Embryonic facial prominence (tissue), 1 donor: ENCODE results near the gene MEF2D.

Experiments used
- DNase-seq: peaks from one replicate; pipeline ENCODE4 v3.0.0-alpha.2; 2016; ENCODE audit errors: extremely low spot score

The MEF2D gene

DNA sequence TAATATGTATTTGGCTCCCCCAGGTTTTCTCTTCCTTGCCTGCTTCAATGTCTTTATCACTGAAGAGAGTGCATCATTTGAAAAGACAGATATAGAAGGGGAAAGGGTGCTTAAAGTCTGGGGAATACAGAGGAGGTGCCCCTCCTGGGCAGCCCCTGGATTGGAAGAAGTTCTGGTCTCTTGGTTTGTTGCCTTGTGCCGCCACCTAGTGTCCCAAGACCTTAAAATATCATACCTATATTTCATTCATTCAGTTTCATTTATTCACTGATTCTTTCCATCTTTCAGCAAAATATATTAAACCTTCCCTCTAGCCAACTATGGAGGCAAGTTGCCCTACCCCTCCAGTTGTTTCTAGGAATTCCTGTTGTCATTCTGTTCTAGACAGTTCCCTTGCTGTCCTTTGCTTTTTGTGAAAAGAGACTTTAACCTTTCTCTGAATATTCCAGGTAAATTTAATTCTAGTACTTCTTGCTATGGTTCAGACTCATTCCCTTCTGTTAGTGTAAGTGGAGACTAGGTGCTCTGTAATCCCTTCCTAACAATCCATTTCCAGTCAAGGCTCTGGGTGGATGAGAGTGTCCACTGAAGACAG is 56.1 kb downstream of the MEF2D start:
- no peak for DNase-seq

DNA sequence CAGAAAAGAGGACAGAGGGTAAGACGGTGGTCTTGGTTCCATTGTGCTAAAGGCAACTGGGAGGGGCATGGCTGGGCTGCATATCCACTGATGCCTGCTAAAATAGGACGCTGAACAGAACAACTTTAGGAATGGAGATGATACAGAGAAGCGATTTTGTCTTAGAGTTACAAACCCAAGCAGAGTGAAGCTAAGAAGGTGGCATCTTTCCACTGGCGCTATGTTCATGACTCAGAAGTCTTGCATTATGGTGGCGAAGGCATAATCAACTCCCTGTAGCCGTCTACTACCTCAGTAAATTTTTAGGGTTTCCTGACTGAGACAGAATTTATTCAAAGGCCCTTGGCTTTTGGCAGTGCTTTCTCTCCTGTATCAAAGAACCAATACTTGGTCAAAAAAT is 57.3 kb downstream of the MEF2D start:
- DNase-seq = no peak

DNA sequence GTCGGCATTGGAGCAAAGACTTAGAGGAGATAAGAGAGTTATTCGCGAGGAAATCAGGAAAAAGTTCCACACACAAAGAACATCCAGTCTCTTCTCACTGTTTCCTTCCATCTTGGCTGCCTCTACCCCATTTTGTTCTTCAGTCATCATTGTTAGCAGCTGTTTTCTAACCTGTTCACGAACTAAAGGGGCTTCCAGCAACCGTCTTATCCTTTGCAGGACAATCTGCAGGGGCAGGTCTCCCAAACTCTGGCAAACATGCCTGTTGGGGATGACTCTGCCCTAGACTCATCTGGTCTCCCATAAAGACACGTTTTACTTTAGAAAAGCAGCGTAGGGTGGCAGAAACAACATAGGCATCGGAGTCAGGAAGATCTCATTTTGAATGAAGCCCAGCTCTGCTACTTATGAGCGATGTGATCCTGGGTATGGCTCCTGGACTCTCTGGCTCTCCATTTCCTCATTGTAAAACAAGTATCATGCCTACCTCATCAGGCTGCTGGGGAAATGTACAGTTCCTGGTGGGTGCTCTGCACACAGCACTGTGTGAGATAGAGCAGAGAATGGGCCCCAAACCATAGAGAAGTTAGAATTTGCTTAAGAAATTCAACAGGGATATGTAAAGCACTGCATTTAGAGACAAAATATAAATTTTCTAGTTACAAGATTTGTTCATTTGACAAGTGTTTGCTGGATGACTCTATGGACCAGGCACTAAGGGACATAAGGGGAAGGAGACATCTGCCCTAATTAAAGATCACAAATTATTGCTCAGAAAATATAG is 59.7 kb downstream of the MEF2D start:
- no peak for DNase-seq

DNA sequence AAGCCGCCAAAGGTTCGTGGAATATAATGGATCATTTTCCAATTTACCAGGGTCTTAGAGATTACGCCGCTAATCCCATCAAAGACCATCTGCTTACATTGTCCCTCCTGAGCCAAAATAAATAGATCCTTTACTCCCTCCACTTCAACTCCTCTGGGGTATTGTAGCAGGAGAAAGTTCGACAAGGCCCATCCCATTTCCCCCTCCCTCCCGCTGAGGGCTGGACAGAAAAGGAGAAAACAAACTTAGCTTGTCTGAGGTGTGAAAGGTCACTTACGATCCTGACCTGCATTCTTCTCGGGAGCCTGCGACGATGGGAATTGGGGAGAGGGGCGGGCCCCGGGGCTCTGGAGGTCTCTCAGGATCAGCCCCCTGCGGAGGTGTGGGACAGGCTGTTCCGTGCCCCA is 60.8 kb downstream of the MEF2D start:
- DNase-seq = no peak

DNA sequence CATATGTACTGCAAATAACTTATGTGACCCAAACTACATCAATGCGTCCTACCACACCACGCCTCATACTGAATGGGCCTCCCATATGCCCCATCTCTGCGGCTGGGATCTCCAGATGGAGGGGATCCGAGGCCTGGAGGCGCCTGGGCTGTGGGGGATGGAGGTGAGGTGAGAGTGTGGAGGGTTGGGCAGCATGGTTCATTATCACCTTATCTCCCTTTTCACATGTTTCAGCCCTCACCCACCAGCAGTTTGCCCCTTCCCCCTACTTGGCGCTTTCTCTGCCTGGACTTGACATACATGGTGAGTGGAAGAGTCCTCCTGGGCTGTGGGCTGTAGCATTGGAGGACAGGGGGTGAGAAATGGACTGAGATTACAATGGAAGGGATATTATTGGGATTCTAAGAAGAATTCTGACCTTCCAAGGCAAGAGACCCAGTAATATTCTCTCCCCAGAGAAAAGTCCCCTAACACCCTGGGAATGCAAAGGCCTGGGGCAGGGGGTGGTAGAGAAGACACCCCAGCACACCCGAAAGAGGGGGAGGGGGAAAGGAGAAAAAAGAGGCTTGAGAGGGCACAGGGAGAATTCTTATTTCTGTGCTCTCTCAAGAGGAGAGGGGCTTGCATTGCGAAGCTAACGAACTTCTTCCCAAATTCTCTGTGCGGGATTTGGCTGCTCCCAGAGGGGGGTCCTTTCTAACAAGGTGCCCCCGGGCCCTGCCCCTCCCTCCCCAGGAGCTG is 61.4 kb downstream of the MEF2D start:
- no peak for DNase-seq

DNA sequence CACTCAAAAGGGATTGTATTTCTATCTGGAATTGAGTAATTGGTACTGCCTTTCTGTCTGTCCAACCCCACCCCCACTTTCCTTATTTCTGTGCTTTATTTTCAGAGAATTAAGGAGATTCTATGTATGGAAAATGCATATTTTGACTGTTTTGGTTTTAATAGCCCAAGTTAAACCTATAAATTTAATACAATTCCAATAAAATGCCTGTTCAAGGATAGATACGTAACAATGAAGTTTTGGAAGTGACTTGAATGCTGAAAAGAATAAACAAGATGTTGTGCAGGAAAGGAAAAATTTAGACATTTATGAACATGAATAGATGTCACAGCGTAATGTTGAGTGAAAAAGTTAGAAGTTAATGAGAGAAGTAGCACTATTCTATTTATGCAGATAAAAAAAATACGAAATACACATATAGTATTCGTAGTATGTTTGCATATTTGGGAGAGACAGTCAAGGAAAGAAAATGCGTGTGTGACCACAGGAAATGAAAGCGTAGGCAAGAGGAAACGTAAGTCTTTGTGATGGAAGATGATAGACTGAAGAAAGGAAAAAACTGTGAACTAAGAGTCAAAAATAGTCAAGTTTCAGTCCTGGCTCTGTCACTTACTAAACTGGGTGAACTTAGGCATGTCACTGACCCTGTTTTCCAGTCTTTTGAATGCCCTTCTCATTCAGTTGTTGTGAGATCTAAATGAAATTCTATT is 62.1 kb downstream of the MEF2D start:
- no peak for DNase-seq

DNA sequence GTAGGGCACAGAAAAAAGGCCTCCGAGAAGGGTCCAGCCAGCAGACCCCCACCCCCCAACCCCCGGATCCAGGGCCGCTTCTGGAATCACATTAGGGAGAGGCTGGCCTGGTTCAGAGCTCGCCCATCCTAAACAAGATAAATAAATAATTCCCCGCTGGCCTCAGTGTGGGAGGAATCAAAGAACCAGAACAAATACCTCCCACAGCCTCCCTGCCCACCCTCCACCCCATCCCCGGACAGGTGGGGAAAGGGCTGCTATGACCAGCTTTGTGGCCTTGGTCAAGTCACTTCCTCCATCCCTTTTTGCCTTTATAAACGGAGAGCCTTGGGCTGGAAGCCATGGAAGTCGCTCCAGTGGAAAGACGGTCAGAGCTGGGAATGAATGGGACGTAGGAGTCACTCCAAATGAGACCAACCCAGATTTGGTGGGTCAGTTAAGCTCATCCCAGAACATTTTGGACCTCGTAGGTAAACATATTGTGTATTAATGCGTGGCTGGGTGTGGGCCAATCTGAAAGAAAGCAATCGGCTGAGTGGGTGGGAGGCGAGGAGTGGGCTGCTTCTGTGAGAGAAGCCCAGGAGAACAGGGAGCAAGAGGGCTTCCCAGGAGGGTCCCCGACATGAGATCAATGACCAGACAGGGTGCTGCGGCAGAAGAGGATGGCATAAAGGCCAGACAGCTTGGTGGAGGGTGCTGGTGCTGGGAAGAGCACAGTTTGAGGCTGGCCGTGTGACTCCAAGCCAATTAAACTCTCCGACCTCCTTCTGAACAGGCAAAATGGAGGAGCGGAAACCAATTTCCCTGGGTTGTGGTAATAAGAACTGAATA is 63.3 kb downstream of the MEF2D start:
- DNase-seq = no peak

DNA sequence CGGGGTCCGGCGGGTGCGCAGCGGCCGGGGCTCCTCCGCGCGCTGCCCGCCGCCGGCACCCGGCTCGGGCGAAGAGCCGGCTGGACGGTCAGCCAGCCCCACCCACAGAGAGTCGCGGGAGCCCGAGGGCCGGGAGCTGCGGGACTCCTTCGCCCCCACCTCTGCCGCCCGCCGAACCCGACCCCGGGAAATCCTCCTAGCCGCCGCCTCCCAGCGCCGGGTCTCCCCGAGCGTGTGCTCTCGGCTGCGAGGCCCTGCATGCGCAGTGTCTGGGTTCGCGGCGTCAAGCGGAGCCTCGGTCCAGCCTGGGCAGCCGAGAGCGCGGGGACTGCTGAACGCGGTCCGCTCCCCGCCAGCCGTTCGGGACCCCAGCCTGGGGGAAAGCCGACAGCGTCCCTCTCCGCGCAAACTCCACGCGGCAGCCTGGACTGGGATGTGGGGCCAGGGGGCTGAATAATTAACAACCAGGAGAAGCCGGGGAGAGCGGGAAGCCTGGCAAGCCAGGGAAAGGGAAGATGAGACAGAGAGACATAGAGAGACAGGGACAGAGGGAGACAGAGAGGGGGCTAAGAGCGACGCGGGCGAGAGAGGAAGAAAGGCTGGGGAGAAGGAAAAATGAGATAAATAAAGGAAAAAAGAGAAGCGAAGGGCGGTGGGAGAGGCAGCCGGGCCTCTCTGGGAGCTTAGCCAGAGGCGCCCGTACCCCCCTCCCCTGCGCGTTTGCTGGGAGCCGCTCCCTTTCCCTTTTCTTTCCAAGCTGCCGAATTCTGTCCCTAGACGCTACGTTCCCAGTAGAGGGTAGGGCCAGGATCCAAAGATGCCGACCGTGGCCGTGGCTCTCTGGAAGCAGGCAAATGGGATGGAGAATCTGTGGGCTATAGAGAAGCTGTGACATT is 64.2 kb downstream of the MEF2D start:
- no peak for DNase-seq

DNA sequence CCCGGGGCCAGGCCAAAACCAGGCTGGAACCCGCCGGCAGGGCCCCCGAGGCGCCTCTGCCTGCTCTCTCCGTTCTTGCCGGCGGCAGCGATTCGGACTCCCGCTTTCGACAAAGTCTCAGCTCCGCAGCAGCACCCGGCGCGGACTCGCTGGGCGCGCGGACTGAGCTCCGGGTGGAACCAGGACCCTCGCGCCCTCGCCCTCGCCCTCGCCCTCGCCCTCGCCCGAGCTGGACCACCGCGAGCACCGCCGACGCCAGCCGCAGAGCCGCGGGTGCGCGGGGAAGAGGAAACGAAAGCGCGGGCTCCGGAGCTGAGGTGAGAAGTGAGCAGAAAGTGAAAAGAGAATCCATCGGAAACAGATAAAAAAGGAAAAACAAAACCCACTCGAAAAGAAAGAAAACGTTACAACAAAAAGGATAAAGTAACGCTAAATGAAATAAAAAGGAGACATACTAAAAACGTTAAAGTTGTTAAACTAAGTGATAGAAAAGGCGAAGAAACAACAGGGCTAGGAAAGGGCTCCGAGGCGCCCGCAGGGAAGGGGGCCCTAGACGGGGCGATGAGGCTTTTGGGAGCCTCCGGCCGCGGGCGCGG is 64.9 kb downstream of the MEF2D start:
- no peak for DNase-seq

DNA sequence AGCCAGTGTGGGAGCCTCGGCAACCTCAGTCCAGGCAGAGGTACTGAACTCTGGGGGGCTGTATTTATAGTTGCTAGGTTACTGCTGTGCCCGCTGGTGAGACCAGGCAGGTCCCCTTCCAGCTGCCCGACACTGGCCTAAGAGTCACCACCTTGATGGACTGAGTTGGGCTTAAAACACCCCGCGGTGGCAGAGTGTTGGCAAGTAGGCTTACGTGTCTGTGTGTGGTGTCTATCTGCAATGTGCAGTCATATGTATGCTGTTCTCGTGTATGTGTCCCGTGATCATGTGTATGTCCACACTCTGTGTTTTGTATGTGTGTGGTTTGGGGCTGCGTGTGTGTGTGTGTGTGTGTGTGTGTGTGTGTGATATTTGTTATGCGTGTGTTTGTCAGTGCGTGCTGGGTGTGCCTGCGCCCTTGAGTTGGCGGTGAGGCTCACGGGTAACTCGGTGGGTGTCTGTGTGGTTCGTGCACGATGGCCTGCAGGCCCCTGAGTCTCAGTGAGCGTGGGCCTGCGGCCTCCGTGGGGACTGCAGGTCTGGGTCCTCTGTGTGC is 65.5 kb downstream of the MEF2D start:
- DNase-seq = no peak

DNA sequence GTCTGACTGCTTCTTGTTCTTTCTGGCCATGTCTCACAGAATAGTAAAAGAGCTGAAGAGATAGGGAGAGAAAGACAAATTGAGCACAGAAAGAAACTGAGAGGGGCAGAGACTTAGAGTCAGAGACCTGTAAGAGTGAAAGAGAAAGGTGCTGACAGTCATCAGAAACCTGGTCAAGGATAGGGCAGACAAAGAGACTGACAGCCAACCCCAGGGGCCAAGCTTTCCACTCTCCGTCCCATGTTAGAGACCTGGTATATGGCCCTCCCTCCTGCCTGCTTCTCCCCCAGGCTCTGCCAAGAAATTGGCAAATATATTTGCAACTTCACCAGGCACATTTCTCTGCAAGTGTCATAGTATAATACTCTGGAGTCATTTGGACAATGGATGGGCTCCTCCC is 67.0 kb downstream of the MEF2D start:
- DNase-seq = no peak

DNA sequence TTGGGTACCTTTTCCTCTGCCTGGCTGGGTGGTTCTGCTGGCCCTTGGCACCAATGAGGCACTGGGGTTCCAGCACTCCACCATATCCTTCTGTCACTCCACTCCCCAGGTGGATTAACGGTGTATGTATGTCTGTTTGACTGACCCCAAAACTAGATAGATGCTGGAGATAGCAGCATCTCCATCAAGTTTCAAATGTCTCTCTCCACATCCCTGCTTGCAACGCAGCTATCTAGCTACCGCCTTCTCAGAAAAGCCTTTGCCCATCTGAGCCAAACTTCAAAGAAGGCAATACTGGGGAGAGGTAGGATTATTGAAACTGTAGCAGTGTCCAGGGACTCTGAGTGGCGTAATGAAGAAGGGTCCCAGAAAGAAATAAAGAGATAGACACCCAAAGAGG is 67.5 kb downstream of the MEF2D start:
- no peak for DNase-seq

DNA sequence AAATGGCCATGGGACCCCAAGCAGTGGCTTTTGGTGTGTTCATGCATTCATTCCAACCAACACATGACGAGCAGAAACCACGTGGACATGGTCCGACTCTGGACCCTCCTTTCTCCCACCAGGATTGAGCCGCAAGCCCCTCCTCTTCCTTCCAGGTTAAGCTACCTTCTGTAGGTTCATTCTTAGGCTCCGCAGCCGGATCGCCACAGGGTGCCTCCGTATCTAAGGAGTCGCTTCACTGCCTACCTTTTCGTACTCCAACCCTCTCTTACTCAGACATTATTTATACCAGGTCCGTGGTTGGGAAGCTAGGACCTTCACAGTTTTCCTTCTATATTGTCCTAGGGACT is 67.9 kb downstream of the MEF2D start:
- no peak for DNase-seq

DNA sequence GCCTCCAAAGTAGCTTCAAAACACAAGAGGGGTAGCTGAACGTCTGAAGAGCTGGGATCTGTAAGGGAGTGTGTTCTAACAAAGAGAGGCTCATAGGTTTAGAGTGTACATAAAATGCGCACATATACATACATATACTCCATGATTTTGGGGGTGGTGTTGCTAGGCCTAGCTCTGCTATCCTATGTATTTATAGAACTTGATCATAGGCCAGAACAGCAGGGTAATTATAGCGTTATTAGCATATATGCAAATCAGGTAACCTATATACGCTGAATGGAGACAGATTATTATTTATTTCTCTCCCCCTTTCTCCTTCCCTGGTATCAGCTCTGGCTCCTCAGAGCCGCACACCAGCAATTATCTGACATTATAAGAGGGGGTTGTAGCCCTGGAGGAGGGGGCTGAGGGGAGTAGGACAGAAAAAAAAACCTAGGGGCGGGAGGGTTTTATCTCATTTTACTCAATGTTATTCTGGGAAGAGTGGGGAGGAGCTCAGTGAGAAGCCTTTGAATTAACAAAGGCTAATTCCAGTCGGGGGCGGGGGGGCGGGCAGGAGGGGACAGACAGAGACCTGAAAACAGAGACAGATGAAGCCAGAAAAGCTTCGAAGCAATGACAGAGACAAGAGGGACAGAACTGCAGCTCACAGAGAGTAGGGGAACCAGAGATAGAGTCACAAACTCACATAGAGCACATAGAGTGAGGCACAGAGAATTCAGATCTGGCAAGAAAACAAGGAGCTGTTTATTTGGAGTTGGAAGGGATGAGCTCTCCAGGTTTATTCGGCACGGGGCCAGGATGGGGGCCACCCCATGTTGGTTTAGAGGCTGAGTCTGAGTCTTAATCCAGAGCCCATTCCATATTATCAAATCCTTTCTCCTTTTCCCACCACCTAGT is 68.6 kb downstream of the MEF2D start:
- no peak for DNase-seq

DNA sequence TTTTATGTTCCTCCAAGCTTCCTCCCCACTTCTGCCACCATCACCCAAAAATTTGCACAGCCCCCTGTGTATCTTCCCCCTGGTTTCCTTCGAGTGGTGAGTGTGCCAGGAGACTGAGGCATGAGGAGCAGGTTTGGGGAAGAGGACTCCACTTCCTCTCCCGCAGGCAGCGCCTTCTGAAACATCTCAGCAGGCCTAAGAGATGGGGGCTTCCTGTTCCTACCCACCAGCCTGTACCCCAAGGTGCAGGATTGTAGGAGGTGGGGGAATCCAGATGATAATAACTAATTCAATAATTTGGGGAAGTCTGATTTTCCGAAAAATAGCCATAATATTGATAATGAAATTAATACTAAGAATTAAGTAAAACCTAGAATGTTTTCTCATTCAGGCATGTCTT is 69.2 kb downstream of the MEF2D start:
- DNase-seq = no peak

DNA sequence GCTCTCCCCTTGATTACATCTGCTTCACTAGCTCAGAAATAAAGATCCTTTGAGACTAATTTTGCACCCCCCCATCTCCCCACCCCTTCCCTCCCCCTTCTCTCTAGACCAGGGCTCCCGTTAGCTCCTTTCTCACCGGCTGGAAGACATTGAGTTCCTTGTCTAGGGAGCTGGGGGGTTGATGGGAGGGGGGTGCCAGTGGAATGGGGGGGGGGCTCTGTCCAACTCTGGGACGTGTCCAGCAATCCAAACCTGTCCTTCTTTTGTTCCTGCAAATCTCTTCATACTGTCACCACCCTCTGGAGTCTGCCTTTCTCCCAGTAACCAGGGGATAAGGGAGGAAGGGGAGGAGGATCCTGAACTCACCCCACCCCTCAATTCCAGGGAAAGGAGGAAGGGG is 69.7 kb downstream of the MEF2D start:
- DNase-seq = no peak

DNA sequence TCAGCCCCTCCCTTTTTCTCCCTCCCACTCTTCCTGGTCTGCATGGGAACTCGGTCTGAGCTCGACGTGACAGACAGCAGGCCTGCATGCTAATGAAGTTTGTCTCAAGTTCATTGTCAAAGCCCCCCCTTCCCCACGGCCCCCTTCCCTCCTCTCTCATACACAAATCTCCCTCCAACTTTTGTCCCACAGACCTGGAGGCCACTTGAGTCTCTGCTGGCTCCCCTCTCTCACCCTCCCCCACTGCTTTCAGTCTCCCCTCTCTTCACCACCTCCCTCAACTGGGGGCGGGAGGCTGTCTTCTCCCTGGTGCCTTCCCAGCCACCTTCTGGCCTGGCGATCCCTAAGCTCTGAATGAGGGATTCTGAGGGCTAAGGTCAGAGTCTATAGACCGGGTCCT is 70.3 kb downstream of the MEF2D start:
- no peak for DNase-seq

DNA sequence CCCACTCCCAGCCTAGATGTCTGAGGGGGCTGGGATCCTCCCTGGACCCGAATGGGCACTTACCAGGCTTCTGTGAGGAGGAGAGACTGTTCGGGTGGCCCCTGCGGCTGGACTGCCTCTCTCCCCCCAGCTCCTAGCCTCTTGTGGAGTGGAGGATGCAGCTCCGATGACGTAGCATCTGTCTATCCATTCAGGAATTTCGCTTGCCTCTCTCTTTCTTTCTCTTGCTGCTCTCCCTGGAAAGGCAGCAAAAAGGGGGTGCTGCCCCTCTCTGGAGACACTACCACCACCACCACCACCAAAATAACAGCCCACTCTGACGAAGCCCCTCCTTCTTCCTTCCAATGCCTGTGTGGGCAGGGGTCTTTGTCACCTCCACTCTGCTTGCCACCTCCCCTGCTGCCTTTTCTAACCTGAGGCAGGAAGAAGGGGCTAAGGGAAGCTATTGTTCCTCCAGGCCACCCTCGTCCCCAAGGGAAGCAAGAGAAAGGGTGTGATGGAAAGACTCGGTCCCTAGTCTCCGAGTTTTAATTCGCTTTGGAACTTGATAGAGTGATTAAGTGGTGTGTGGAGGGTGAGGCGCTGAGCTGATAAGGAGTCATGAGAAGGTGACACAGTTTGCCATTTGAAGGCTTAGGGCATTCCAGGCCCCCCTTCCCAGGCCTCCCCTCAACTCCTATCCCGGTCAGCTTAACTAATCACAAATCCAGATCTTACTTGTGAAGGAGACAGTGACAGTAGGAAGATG is 71.1 kb downstream of the MEF2D start:
- no peak for DNase-seq
